Mesenteric fat pad (tissue), 1 donor: ENCODE data around the gene SHISAL1. TPM values are rescaled to one million over a fixed set of nuclear protein-coding genes. Genes with fewer than 3 reads are reported as not detected.
"Not testable (repeated sequence)": the region's sequence is repeated elsewhere in the genome, so short reads cannot be mapped to it uniquely, and the experiment has no call there.

Source experiments
- DNase-seq: peaks from one replicate; pipeline ENCODE4 v3.0.0-alpha.2; 2020; ENCODE audit warnings: low spot score
- total RNA-seq: library from RNA; stranded (reverse); fragmentation: NEBNext Ultra II Directional; extraction: Animal tissue kit (Norgen Biotek cat#: 25700); gene quantifications from one replicate; pipeline ENCODE4 v1.2.1, GENCODE V29; 2021
- donor health status: DM: yes; HTN: yes; CAD: no.

Gene SHISAL1
- total RNA-seq, 1 donor from 2014 or later = 3.3 TPM

- no peak for DNase-seq
These were observed 7.3 kb downstream of the SHISAL1 start for GRCh38 chr22:44305455-44305854.

GRCh38 chr22:44304911-44305310 is 7.8 kb downstream of the SHISAL1 start:
- DNase-seq = no peak

GRCh38 chr22:44304354-44304753 is 8.4 kb downstream of the SHISAL1 start:
- DNase-seq = no peak

- DNase-seq = not testable (repeated sequence)
These were observed 10.4 kb downstream of the SHISAL1 start for GRCh38 chr22:44302363-44302762.

- DNase-seq = no peak
These were observed 11.7 kb downstream of the SHISAL1 start for GRCh38 chr22:44301039-44301438.

- no peak for DNase-seq
These were observed 13.6 kb downstream of the SHISAL1 start for GRCh38 chr22:44299124-44299523.

GRCh38 chr22:44298406-44299091 is 14.2 kb downstream of the SHISAL1 start:
- no peak for DNase-seq

GRCh38 chr22:44297470-44298061 is 15.2 kb downstream of the SHISAL1 start:
- no peak for DNase-seq

GRCh38 chr22:44295406-44295805 is 17.3 kb downstream of the SHISAL1 start:
- DNase-seq = no peak

GRCh38 chr22:44293876-44294275 is 18.9 kb downstream of the SHISAL1 start:
- no peak for DNase-seq

- DNase-seq = no peak
These were observed 19.7 kb downstream of the SHISAL1 start for GRCh38 chr22:44293034-44293433.

- no peak for DNase-seq
These were observed 20.2 kb downstream of the SHISAL1 start for GRCh38 chr22:44292521-44292920.

- no peak for DNase-seq
These were observed 20.9 kb downstream of the SHISAL1 start for GRCh38 chr22:44291674-44292360.

- no peak for DNase-seq
These were observed 21.5 kb downstream of the SHISAL1 start for GRCh38 chr22:44291265-44291664.

- no peak for DNase-seq
These were observed 23.2 kb downstream of the SHISAL1 start for GRCh38 chr22:44289414-44290171.

- DNase-seq = no peak
These were observed 23.8 kb downstream of the SHISAL1 start for GRCh38 chr22:44288913-44289312.

- DNase-seq = no peak
These were observed 25.0 kb downstream of the SHISAL1 start for GRCh38 chr22:44287741-44288140.

- no peak for DNase-seq
These were observed 25.5 kb downstream of the SHISAL1 start for GRCh38 chr22:44287121-44287693.

- no peak for DNase-seq
These were observed 26.1 kb downstream of the SHISAL1 start for GRCh38 chr22:44286646-44287045.

- DNase-seq = no peak
These were observed 28.0 kb downstream of the SHISAL1 start for GRCh38 chr22:44284711-44285110.
